Measurements from ENCODE around the gene KLF3. TPM values are rescaled to one million over a fixed set of nuclear protein-coding genes. Genes with fewer than 3 reads are reported as not detected.

KLF3 gene
- total and polyA plus RNA-seq, 9 of the 15 experiments (the other 6 are each of a cell fraction or from before 2014, with no cell fraction given) = 9.9 to 47.2 (median 18.1) TPM

DNA sequence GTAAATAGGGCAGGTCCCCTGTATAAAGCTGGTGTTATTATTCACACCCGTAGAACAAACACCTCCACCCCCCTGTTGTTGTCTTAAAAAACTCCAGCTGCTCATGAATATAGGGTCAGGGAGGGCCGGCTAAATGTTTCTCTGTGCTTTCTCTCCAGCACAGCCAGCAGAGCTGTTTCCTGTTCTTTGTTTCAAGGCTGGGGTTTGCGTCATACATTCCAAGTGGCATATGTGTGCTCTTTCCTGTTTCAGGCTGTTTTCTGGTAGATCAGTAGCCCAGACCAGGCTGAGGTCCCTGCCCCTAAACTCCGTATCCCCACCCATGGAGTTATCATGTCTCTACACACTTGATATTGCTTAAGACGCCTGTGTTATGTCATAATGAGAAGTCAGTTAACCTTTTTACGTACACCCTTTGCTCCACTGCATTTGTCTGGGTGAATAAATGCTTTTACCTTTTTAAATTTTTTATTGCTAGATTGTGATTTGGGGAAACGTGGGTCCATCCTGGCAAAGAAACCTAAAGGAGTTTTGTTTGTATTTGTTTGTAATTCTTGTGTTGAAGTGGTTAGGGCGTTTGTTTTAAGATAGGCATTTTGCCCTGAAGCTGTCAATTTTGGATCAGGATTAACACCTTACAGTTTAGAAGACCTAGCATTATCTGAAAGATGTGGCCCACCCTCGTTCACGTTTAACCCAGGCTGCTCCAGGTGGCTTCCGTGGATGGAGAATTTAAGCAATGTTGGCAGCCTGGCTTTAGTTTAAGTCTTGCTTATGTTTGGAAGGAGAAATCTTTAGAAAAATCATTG is 3.3 kb downstream of the KLF3 start (continued):
- TF ChIP-seq ZNF277 (CRISPR knock-in tag; IDR thresholded peaks at IDR 0.05; ENCODE audit: borderline replicate concordance) (no peak), PHTF2 (CRISPR knock-in tag; IDR thresholded peaks at IDR 0.05) (no peak), POLR2AphosphoS2 (IDR thresholded peaks at IDR 0.05; ENCODE audit: low read length) (peak; percentile 64; the same call in 1 of the 2 replicates), BDP1 (IDR thresholded peaks at IDR 0.05; ENCODE audit: insufficient read depth, insufficient read length) (no peak), SAFB2 (IDR thresholded peaks at IDR 0.05; ENCODE audit: borderline replicate concordance, low read depth, low read length, severe bottlenecking) (no peak), RFX7 (CRISPR knock-in tag; IDR thresholded peaks at IDR 0.05) (no peak), ZHX1 (conservative IDR thresholded peaks at IDR 0.05; ENCODE audit: low read length) (no peak), POLR2H (tag; IDR thresholded peaks at IDR 0.05; ENCODE audit: low read depth) (peak; percentile 65; the same call in 1 of the 2 replicates), HCFC1 (IDR thresholded peaks at IDR 0.05; ENCODE audit: low read depth, low read length) (peak; percentile 49; the same call in 1 of the 2 replicates), ZNF589 (CRISPR knock-in tag; IDR thresholded peaks at IDR 0.05; ENCODE audit: low read depth) (peak; percentile 74), MCM5 (IDR thresholded peaks at IDR 0.05; ENCODE audit: low read depth) (no peak), FOXA3 (CRISPR knock-in tag; conservative IDR thresholded peaks at IDR 0.05 in 1 of 2, IDR thresholded peaks at IDR 0.05 in 1 of 2) (0 out of 4 replicates have a peak, but pooled peaks of 1 of the 2 experiments have one; percentile 22), JUND (IDR thresholded peaks at IDR 0.05; ENCODE audit: borderline replicate concordance, low read depth, low read length) (peak; percentile 94), JUND (tag; IDR thresholded peaks at IDR 0.05; ENCODE audit: borderline replicate concordance, low read depth, low read length) (peak; percentile 80; the same call in 1 of the 3 replicates), TARDBP (IDR thresholded peaks at IDR 0.05) (no peak; the same call in 1 of the 2 replicates), SMAD2 (IDR thresholded peaks at IDR 0.05; ENCODE audit: low read depth, low read length) (no peak), PTTG1 (tag; IDR thresholded peaks at IDR 0.05; ENCODE audit: low read depth) (no peak), ZNF280B (CRISPR knock-in tag; IDR thresholded peaks at IDR 0.05) (no peak), IFI16 (CRISPR knock-in tag; IDR thresholded peaks at IDR 0.05) (no peak), TOE1 (IDR thresholded peaks at IDR 0.05; ENCODE audit: borderline replicate concordance) (no peak), TOE1 (CRISPR knock-in tag; IDR thresholded peaks at IDR 0.05; ENCODE audit: borderline replicate concordance, low read depth) (no peak)
- TF ChIP-seq, protein P1, sequence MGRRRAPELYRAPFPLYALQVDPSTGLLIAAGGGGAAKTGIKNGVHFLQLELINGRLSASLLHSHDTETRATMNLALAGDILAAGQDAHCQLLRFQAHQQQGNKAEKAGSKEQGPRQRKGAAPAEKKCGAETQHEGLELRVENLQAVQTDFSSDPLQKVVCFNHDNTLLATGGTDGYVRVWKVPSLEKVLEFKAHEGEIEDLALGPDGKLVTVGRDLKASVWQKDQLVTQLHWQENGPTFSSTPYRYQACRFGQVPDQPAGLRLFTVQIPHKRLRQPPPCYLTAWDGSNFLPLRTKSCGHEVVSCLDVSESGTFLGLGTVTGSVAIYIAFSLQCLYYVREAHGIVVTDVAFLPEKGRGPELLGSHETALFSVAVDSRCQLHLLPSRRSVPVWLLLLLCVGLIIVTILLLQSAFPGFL (CRISPR knock-in tag; IDR thresholded peaks at IDR 0.05) = no peak

Data from K562 (cell line).